ENCODE measurements around the gene SLCO4A1.
"Not testable (repeated sequence)": the region's sequence is repeated elsewhere in the genome, so short reads cannot be mapped to it uniquely, and the experiment has no call there.

The SLCO4A1 gene

DNA sequence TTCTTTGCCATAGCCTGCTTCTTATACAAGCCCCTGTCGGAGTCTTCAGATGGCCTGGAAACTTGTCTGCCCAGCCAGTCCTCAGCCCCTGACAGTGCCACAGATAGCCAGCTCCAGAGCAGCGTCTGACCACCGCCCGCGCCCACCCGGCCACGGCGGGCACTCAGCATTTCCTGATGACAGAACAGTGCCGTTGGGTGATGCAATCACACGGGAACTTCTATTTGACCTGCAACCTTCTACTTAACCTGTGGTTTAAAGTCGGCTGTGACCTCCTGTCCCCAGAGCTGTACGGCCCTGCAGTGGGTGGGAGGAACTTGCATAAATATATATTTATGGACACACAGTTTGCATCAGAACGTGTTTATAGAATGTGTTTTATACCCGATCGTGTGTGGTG lies 29.5 kb downstream of the SLCO4A1 start:
- Histone ChIP-seq H3K9me3 (ENCODE audit: control insufficient read depth, low read length) (no peaks in the 10 kb centered on the region), H3K9ac (ENCODE audit: low read length) (no peak overlapping the region), H3K4me1 (ENCODE audit: control insufficient read depth, insufficient read depth, low read length) (peaks cover 13% of the 10 kb centered on the region), H3K4me3 (ENCODE audit: low read length) (no peak overlapping the region), H3K36me3 (ENCODE audit: control insufficient read depth, insufficient read depth, low read length) (peaks cover 7% of the 10 kb centered on the region), H3K27me3 (ENCODE audit: control insufficient read depth, insufficient read depth, low read length) (peaks cover 9% of the 10 kb centered on the region)

DNA sequence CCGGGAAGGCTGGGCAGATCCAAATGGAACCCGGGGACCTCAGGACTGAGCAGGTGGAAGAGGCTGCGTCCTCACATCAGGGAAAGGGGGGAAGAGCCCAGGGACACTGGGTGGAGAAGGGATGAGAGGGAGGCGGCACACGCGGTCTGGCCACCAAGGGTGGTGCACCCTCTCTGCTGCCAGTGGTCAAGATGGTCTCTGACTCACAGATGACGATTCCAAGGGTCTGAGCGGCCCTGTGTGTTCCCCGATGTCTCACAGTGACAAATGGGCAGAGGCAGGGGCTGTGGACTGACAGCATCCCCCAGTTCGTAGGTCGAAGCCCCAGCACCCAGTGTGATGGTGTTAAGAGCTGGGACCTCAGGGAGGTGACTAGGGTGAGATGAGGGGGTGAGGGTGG lies 32.1 kb downstream of the SLCO4A1 start:
- peaks cover 9% of the 10 kb centered on the region for H3K27me3 ChIP-seq (ENCODE audit: control insufficient read depth, insufficient read depth, low read length)

DNA sequence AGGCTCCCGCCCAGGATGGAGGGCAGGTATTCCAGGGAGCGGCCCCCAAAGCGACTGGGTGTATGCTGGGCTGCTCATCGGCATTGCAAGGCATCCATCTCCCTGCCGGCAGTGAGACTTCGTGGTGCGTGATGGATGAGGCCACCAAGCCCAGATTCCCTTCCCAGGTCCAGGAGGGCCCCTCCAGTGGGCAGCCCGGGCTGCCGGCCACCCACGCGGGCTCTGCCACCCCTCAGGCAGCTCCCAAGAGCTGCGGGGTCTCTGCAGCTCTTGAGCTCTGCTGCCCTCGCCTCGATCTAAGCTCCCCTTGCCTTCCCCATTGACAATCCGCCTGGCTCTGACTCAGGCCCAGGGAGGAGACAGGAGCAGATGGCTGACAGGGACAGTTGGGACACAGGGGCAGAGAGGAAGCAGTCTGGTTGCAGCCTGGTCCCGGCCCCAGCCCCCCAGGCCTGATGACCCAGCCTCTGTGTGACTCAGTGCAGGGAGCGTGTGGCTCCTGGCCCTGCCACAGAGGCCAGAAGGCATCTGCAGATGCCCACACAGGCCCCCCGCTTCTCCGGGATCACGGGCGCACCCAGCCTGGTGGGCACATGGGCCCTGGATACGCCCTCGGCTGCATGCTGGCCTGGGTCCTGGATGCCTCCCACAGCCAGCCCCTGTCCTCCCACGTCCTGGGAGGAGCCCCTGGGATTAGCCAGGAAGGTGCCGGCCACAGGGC lies 33.0 kb downstream of the SLCO4A1 start:
- no peaks in the 10 kb centered on the region for H3K4me1 ChIP-seq (ENCODE audit: control insufficient read depth, insufficient read depth, low read length)
- H3K4me3 ChIP-seq (ENCODE audit: low read length), result no peak overlapping the region
- H3K27me3 ChIP-seq (ENCODE audit: control insufficient read depth, insufficient read depth, low read length), result peaks cover 9% of the 10 kb centered on the region
- no peak overlapping the region for H3K9ac ChIP-seq (ENCODE audit: low read length)
- H3K36me3 ChIP-seq (ENCODE audit: control insufficient read depth, insufficient read depth, low read length), result no peaks in the 10 kb centered on the region
- no peaks in the 10 kb centered on the region for H3K9me3 ChIP-seq (ENCODE audit: control insufficient read depth, low read length)

More for the DNA sequence above, 32.1 kb downstream of the SLCO4A1 start:
- H3K36me3 ChIP-seq (ENCODE audit: control insufficient read depth, insufficient read depth, low read length), result no peaks in the 10 kb centered on the region
- H3K9me3 ChIP-seq (ENCODE audit: control insufficient read depth, low read length), result no peaks in the 10 kb centered on the region
- H3K4me3 ChIP-seq (ENCODE audit: low read length), result no peak overlapping the region
- no peak overlapping the region for H3K9ac ChIP-seq (ENCODE audit: low read length)
- H3K4me1 ChIP-seq (ENCODE audit: control insufficient read depth, insufficient read depth, low read length), result no peaks in the 10 kb centered on the region

DNA sequence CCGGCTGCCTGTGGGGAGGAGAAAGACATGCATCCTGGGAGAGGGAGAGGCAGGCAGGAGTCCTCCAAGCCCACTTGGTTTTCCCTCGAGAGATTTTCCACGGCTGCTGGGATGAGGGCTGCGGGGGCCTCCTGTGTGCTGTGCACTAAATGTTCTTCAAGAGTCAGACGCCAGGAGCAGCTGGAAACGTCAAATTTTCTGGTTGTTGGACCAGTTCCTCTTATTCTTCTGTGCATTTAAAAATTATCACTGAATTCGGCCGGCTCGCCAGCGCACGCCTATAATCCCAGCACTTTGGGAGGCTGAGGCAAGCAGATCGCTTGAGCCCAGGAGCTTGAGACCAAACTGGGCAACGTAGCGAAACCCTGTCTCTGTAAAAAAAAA lies 33.6 kb downstream of the SLCO4A1 start:
- Histone ChIP-seq H3K4me3 (ENCODE audit: low read length) (no peak overlapping the region), H3K9me3 (ENCODE audit: control insufficient read depth, low read length) (no peaks in the 10 kb centered on the region), H3K36me3 (ENCODE audit: control insufficient read depth, insufficient read depth, low read length) (no peaks in the 10 kb centered on the region), H3K27me3 (ENCODE audit: control insufficient read depth, insufficient read depth, low read length) (peaks cover 9% of the 10 kb centered on the region), H3K9ac (ENCODE audit: low read length) (no peak overlapping the region), H3K4me1 (ENCODE audit: control insufficient read depth, insufficient read depth, low read length) (no peaks in the 10 kb centered on the region)

DNA sequence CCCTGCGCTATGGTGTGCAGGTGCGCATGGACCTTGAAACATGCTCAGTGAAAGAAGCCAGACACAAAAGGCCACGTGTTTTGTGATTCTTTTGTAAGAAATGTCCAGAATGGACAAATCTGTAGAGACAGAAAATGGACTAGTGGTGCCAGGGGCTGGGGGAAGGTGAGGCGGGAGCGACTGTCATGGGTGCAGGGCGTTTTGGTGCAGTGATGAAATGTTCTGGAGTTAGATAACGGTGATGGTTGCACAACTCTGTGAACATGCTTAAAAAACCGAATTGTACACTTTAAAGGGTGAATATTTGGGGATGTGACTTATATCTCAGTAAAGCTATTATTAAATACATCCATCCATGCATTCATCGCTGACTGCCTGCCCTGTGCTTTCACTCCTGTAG lies 34.7 kb downstream of the SLCO4A1 start:
- no peak overlapping the region for H3K4me3 ChIP-seq (ENCODE audit: low read length)
- H3K9ac ChIP-seq (ENCODE audit: low read length), result no peak overlapping the region
- H3K4me1 ChIP-seq (ENCODE audit: control insufficient read depth, insufficient read depth, low read length), result no peaks in the 10 kb centered on the region
- no peaks in the 10 kb centered on the region for H3K36me3 ChIP-seq (ENCODE audit: control insufficient read depth, insufficient read depth, low read length)
- peaks cover 9% of the 10 kb centered on the region for H3K27me3 ChIP-seq (ENCODE audit: control insufficient read depth, insufficient read depth, low read length)
- no peaks in the 10 kb centered on the region for H3K9me3 ChIP-seq (ENCODE audit: control insufficient read depth, low read length)

DNA sequence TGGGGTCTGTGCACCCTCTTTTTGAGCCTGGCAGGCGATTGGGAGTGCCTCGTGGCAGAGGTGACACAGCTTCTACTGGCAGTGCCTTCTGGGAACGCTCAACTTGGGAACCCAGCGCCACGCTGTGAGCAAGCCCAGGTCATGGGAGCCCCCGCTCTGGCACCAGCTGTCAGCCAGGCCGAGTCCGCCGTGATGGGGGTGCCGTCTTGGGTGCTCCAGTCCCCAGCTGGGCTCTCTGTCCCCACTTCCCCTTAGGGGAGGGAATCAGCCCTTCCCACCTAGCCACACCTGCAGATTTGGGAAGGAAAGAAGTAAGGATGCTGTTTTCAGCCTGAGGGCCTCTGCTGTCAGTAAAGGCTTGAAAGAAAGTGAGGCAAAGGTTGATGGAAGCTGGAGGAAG lies 35.4 kb downstream of the SLCO4A1 start:
- Histone ChIP-seq H3K4me1 (ENCODE audit: control insufficient read depth, insufficient read depth, low read length) (no peaks in the 10 kb centered on the region), H3K9ac (ENCODE audit: low read length) (no peak overlapping the region), H3K9me3 (ENCODE audit: control insufficient read depth, low read length) (no peaks in the 10 kb centered on the region), H3K4me3 (ENCODE audit: low read length) (no peak overlapping the region), H3K27me3 (ENCODE audit: control insufficient read depth, insufficient read depth, low read length) (peaks cover 9% of the 10 kb centered on the region), H3K36me3 (ENCODE audit: control insufficient read depth, insufficient read depth, low read length) (no peaks in the 10 kb centered on the region)

DNA sequence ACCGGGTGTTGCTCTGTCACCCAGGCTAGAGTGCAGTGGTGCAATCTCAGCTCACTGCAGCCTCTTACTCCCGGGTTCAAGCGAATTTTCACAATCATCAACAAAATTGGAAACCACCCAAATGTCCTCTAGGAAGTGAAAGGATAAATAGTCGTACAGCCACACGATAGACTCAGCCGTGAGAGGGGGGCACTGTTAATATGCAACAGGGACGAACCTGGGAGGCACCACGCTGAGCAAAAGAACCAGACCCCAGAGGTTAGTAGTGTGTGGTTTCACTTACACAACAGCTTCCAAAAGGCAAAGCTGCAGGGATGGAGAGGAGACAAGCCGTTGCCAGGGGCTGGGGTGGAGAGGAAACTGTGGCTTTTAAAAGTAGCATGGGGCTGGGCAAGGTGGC lies 36.2 kb downstream of the SLCO4A1 start:
- Histone ChIP-seq H3K9ac (ENCODE audit: low read length) (no peak overlapping the region), H3K36me3 (ENCODE audit: control insufficient read depth, insufficient read depth, low read length) (no peaks in the 10 kb centered on the region), H3K4me3 (ENCODE audit: low read length) (no peak overlapping the region), H3K4me1 (ENCODE audit: control insufficient read depth, insufficient read depth, low read length) (no peaks in the 10 kb centered on the region), H3K27me3 (ENCODE audit: control insufficient read depth, insufficient read depth, low read length) (peaks cover 7% of the 10 kb centered on the region), H3K9me3 (ENCODE audit: control insufficient read depth, low read length) (no peaks in the 10 kb centered on the region)

DNA sequence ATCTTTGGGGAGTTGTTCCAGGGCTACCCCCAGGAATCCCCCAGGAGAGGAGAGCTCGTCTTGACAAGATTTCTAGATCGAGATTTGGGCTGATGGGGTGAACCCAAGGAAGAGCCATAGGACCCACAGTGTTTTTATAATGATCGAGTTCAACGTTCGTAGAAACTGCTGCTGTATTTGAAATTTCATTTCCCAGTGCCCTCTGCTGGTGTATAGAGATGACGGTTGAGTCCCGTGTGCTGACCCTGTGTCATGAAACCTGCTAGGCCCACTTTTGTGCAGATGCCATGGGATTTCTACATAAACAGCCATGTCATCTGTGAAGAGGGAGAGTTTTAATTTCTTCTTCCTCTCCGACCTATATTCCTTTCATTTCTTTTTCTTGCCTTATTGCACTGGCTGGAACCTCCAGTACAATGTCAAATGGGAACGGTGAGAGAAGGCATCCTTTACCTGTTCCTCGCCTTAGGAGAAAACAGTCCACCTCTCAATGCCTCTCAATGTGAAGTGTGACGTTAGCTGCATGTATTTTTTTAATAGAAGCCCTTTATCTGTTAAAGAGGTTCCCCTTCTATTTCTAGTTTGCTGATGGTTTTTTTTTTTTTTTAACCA lies 37.8 kb downstream of the SLCO4A1 start:
- H3K9ac ChIP-seq (ENCODE audit: low read length), result no peak overlapping the region
- peaks cover 5% of the 10 kb centered on the region for H3K27me3 ChIP-seq (ENCODE audit: control insufficient read depth, insufficient read depth, low read length)
- no peaks in the 10 kb centered on the region for H3K9me3 ChIP-seq (ENCODE audit: control insufficient read depth, low read length)
- H3K4me1 ChIP-seq (ENCODE audit: control insufficient read depth, insufficient read depth, low read length), result no peaks in the 10 kb centered on the region
- H3K36me3 ChIP-seq (ENCODE audit: control insufficient read depth, insufficient read depth, low read length), result no peaks in the 10 kb centered on the region
- no peak overlapping the region for H3K4me3 ChIP-seq (ENCODE audit: low read length)

DNA sequence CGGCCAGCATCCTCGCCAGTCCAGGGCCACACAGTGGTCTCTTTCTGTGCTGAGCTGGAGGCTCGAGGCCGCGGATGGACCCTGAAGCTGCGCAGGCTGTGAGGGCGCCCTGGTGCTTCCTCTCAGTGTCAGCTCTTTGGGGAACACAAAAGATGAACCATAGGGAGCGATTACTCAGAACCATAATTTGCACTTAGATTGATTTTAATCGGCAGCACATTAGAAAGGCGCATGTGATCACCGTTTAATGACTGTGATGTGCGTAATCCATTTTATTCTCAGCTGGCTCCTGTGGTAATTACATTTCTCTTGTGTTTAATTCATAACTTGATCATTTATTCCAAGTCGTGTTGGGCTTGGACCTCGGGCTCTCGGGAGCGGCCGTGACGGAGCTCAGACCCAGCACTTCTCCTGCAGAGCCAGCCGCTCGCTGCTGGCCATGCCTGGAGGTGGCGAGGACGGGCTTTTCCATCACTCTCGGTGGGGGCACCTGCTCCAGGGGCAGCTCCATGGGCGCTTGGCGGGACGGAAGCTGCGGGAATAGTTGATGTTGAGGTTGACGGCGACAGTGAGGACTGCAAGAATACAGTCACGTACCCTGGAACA lies 40.7 kb downstream of the SLCO4A1 start:
- H3K27me3 ChIP-seq (ENCODE audit: control insufficient read depth, insufficient read depth, low read length), result peaks cover 16% of the 10 kb centered on the region
- H3K9ac ChIP-seq (ENCODE audit: low read length), result no peak overlapping the region

DNA sequence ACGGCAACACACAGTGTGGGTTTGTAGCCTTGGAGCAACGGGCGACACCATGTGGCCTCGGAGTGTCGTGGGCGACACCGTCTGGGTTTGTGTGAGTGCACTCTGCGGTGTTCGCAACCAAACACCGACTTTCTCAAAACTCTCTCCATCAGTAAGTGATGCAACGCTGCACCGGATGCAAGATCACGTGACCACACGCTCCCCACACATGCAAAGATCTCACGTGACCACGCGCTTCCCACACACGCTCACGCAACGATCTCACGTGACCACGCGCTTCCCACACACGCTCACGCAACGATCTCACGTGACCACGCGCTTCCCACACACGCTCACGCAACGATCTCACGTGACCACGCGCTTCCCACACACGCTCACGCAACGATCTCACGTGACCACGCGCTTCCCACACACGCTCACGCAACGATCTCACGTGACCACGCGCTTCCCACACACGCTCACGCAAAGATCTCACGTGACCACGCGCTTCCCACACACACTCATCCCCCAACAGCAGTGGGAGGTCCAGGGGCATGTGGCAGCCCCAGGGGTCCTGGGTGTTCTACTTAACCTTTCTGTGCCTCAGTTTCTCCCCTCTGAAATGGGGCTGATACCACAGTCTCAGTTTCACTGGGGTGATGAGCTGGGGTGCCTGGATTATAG lies 41.5 kb downstream of the SLCO4A1 start:
- H3K36me3 ChIP-seq (ENCODE audit: control insufficient read depth, insufficient read depth, low read length); H3K4me1 ChIP-seq (ENCODE audit: control insufficient read depth, insufficient read depth, low read length); H3K4me3 ChIP-seq (ENCODE audit: low read length); H3K9me3 ChIP-seq (ENCODE audit: control insufficient read depth, low read length); H3K9ac ChIP-seq (ENCODE audit: low read length): not testable (repeated sequence)
- H3K27me3 ChIP-seq (ENCODE audit: control insufficient read depth, insufficient read depth, low read length), result peaks cover 20% of the 10 kb centered on the region

More for the DNA sequence above, 40.7 kb downstream of the SLCO4A1 start:
- Histone ChIP-seq H3K9me3 (ENCODE audit: control insufficient read depth, low read length) (no peaks in the 10 kb centered on the region), H3K36me3 (ENCODE audit: control insufficient read depth, insufficient read depth, low read length) (no peaks in the 10 kb centered on the region), H3K4me1 (ENCODE audit: control insufficient read depth, insufficient read depth, low read length) (peaks cover 6% of the 10 kb centered on the region), H3K4me3 (ENCODE audit: low read length) (no peak overlapping the region)

DNA sequence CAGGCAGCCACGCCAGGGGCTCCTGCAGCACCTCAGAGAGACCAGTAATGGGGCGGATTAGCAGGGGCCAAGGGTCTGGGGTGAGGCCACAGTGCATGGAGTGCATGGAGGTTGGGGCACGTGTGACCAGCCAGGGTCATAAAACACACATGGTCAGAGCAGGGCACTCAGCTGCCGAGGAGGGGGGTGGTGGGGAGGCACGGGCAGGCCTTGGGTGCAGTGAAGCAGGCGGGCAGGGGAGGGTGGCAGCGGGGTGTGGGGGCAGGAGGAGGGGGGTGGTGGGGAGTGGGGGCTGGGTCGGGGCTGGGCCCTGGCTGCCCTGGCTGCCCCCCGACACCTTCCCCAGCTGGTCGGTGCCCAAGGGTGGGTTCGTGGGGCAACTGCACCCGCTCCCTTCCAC lies 42.7 kb downstream of the SLCO4A1 start:
- peaks cover 6% of the 10 kb centered on the region for H3K4me1 ChIP-seq (ENCODE audit: control insufficient read depth, insufficient read depth, low read length)
- H3K36me3 ChIP-seq (ENCODE audit: control insufficient read depth, insufficient read depth, low read length), result no peaks in the 10 kb centered on the region
- peaks cover 22% of the 10 kb centered on the region for H3K27me3 ChIP-seq (ENCODE audit: control insufficient read depth, insufficient read depth, low read length)
- no peak overlapping the region for H3K4me3 ChIP-seq (ENCODE audit: low read length)
- no peak overlapping the region for H3K9ac ChIP-seq (ENCODE audit: low read length)
- no peaks in the 10 kb centered on the region for H3K9me3 ChIP-seq (ENCODE audit: control insufficient read depth, low read length)
